ENCODE data around the gene UBL7. TPM values are rescaled to one million over a fixed set of nuclear protein-coding genes. Genes with fewer than 3 reads are reported as not detected.
A peak's percentile ranks its signal among the peaks of the same experiment; 100 is the strongest.
"Not testable (repeated sequence)": the region's sequence is repeated elsewhere in the genome, so short reads cannot be mapped to it uniquely, and the experiment has no call there.

Gene UBL7
- total and polyA plus RNA-seq, 2 of the 8 experiments (the other 6 are each of a cell fraction or from before 2014, with no cell fraction given), result 71.5 to 183 TPM

DNA sequence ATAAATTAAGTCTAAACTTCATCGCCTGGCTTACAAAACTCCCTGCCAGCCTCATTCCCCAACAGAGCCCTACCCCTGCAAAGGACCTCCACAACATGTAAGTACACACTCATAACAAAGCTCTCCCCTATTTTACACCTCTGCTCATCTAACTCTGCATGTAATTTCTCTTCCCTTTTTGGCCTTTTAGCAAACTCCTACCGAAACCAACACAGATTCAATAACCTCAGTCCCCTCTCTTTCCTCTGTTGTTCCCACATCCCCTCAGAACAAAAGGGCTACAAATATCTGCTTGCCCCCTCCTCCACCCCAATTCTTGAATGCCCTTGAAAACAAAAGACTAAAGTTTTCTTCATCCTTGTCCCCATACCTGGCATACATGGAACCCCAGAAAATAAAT, 662 bp downstream of the UBL7 start (continued):
- TF ChIP-seq CEBPB (IDR thresholded peaks at IDR 0.05; ENCODE audit: low read depth, low read length), result no peak

DNA sequence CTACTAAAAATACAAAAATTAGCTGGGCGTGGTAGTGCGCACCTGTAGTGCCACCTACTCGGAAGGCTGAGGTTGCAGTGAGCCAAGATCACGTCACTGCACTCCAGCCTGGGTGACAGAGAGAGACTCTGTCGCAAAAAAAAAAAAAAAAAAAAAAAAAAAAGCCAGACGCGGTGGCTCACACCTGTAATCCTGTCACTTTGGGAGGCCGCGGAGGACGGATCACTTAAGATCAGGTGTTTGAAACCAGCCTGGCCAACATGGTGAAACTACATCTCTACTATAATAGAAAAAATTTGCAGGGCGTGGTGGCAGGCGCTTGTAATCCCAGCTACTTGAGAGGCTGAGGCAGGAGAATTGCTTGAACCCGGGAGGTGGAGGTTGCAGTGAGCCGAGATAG, 1.2 kb downstream of the UBL7 start:
- peak overlapping the region; percentile 76 to 85; a peak in 3 of 4 replicates for H3K4me2 ChIP-seq (ENCODE audit: insufficient read depth in 1 of 2, low read depth in 2 of 2, low read length in 2 of 2)
- CTCF ChIA-PET (ENCODE audit: partially characterized antibody), result interaction anchor here (1.0 to 9.1 kb wide), 4 partner anchors 11 to 78 kb away, joined by 3 to 78 read pairs (median 4); no protein-coding TSS in a partner anchor
- WGBS, 2 experiments (ENCODE audit: extremely low coverage in 1 of 2, insufficient coverage in 1 of 2, insufficient read length in 1 of 2, insufficient replicate concordance in 2 of 2, low coverage in 1 of 2, low lambda C conversion rate in 2 of 2, missing lambda C conversion rate in 1 of 2), result 97% methylated on average over 9 of the region's 14 CpGs; no CpG with 5 or more reads in 1 of the 2 experiments

More for the DNA sequence above, 1.2 kb downstream of the UBL7 start:
- H3K9ac ChIP-seq (replicated peaks in 1 of 4; ENCODE audit: extremely low read depth in 1 of 4, low read depth in 3 of 4, low read length in 3 of 4); FAIRE-seq; H2BK5ac ChIP-seq (ENCODE audit: low read depth, low read length); H3K27ac ChIP-seq (ENCODE audit: low read depth, low read length); H3K56ac ChIP-seq (replicated peaks; ENCODE audit: insufficient read length, low read depth, low read length); H2AFZ ChIP-seq (ENCODE audit: low read length); H3K79me1 ChIP-seq (ENCODE audit: low read depth, low read length); H3K36me3 ChIP-seq (ENCODE audit: control insufficient read depth in 2 of 4, insufficient read depth in 4 of 4, low read length in 3 of 4); H3K18ac ChIP-seq (ENCODE audit: extremely low read depth, low read length); H3K4ac ChIP-seq (replicated peaks; ENCODE audit: insufficient read length, low read depth, low read length); H4K8ac ChIP-seq (ENCODE audit: extremely low read depth, insufficient read depth, low read length); H2BK120ac ChIP-seq (replicated peaks; ENCODE audit: low read depth, low read length); H4K20me1 ChIP-seq (replicated peaks in 1 of 2; ENCODE audit: control insufficient read depth in 1 of 2, insufficient read depth in 2 of 2, low read length in 2 of 2); H3K14ac ChIP-seq (ENCODE audit: insufficient read length); H2BK15ac ChIP-seq (ENCODE audit: low read length); H2BK20ac ChIP-seq (ENCODE audit: low read length); H3K9me3 ChIP-seq (ENCODE audit: insufficient read depth in 2 of 2, low read depth in 1 of 2, low read length in 1 of 2); H4K91ac ChIP-seq (replicated peaks; ENCODE audit: insufficient read length, low read length); H3K4me1 ChIP-seq (replicated peaks in 1 of 4; ENCODE audit: control insufficient read depth in 3 of 4, insufficient read depth in 4 of 4, low read length in 3 of 4); H3K27me3 ChIP-seq (replicated peaks in 1 of 4; ENCODE audit: control insufficient read depth in 3 of 4, extremely low read depth in 1 of 4, insufficient read depth in 3 of 4, low read length in 3 of 4); H2AK5ac ChIP-seq (ENCODE audit: low read depth, low read length); H3K23ac ChIP-seq (ENCODE audit: insufficient read length); DNase-seq (ENCODE audit: low read depth in 1 of 2, low spot score in 2 of 2); H2BK12ac ChIP-seq (ENCODE audit: low read depth, low read length); H4K5ac ChIP-seq (ENCODE audit: insufficient read length, low read depth, low read length): not testable (repeated sequence)
- POLR2A ChIA-PET (ENCODE audit: partially characterized antibody), result interaction anchor here (0.7 to 3.2 kb wide), 4 partner anchors 17 to 85 kb away, joined by 3 to 25 read pairs (median 8); partner anchors contain the start of gene ARID3B
- H3K4me3 ChIP-seq (ENCODE audit: extremely low read depth in 1 of 4, insufficient read depth in 2 of 4, low read depth in 3 of 4, low read length in 4 of 4), result peak overlapping the region in 2 of 4 experiments; percentile 82 to 88; a peak in 3 of 8 replicates
- peaks cover 0 to 15% of the 10 kb centered on the region in 2 experiments; a peak in 2 of 4 replicates for H3K79me2 ChIP-seq (ENCODE audit: control insufficient read depth in 1 of 2, insufficient read depth in 2 of 2, low read length in 2 of 2)
- peaks cover 15% of the 10 kb centered on the region for H3K23me2 ChIP-seq (ENCODE audit: low read depth, low read length)

Data from H1 (cell line).